ENCODE data around the gene SLC4A5.

SLC4A5 gene

GRCh38 chr2:74343316-74343715 lies at the start of gene SLC4A5:
SLC4A5 (minus strand) TSS chr2:74343416; CDS start chr2:74315023, 28,393 bp downstream.
- DNase-seq: no peak

GRCh38 chr2:74392449-74392743 lies 49.2 kb upstream of the SLC4A5 start:
- no peak for DNase-seq

GRCh38 chr2:74391580-74392448 lies 48.6 kb upstream of the SLC4A5 start:
- peak; percentile 100 for DNase-seq

GRCh38 chr2:74391209-74391579 lies 48.0 kb upstream of the SLC4A5 start:
- DNase-seq: no peak

GRCh38 chr2:74390606-74391005 lies 47.4 kb upstream of the SLC4A5 start:
- DNase-seq: no peak

- no peak for DNase-seq
Observed at GRCh38 chr2:74387346-74387745, 44.1 kb upstream of the SLC4A5 start.

- DNase-seq: no peak
Observed at GRCh38 chr2:74385396-74385795, 42.2 kb upstream of the SLC4A5 start.

GRCh38 chr2:74384051-74384450 lies 40.8 kb upstream of the SLC4A5 start:
- DNase-seq: no peak

- DNase-seq: no peak
Observed at GRCh38 chr2:74383254-74383653, 40.0 kb upstream of the SLC4A5 start.

GRCh38 chr2:74381751-74382150 lies 38.5 kb upstream of the SLC4A5 start:
- DNase-seq: no peak

GRCh38 chr2:74379851-74380789 lies 36.9 kb upstream of the SLC4A5 start, which contains the start of gene DCTN1:
DCTN1 (minus strand) TSS chr2:74380311; CDS start chr2:74380037, 274 bp downstream.
- peak; percentile 61 for DNase-seq

- DNase-seq: no peak
Observed at GRCh38 chr2:74378007-74378406, 34.8 kb upstream of the SLC4A5 start.

GRCh38 chr2:74375838-74376237 lies 32.6 kb upstream of the SLC4A5 start:
- no peak for DNase-seq

GRCh38 chr2:74374509-74375205 lies 31.4 kb upstream of the SLC4A5 start:
- DNase-seq: no peak

- DNase-seq: no peak
Observed at GRCh38 chr2:74373985-74374384, 30.8 kb upstream of the SLC4A5 start.

GRCh38 chr2:74373221-74373676 lies 30.0 kb upstream of the SLC4A5 start:
- no peak for DNase-seq

GRCh38 chr2:74372674-74373073 lies 29.5 kb upstream of the SLC4A5 start:
- no peak for DNase-seq

GRCh38 chr2:74371421-74371820 lies 28.2 kb upstream of the SLC4A5 start:
- DNase-seq: no peak

GRCh38 chr2:74369976-74370375 lies 26.8 kb upstream of the SLC4A5 start:
- no peak for DNase-seq

GRCh38 chr2:74368499-74368898 lies 25.3 kb upstream of the SLC4A5 start:
- DNase-seq: no peak

GRCh38 chr2:74367789-74368188 lies 24.6 kb upstream of the SLC4A5 start:
- DNase-seq: no peak

- DNase-seq: no peak
Observed at GRCh38 chr2:74366036-74366435, 22.8 kb upstream of the SLC4A5 start.
